ENCODE results near the gene NUCKS1. TPM values are rescaled to one million over a fixed set of nuclear protein-coding genes. Genes with fewer than 3 reads are reported as not detected.

Gene NUCKS1
- total RNA-seq, 1 experiment from 2014 or later, result 237 TPM

DNA sequence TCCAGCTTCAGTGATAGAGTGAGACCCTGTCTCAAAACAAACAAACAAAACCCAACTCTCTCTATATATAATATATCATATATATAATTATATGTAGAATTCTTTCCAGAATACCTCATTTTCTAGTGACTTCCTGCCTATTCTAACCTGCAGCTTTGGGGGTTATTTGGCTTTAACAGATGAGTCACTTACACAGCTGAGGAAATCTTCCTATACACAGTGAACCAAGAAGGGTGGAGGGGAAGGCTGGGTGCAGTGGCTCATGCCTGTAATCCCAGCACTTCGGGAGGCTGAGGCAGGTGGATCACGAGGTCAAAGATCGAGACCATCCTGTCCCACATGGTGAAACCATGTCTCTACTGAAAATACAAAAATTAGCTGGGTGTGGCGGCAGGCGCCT lies 16.1 kb upstream of the NUCKS1 start:
- ATAC-seq, result no peak
- H2AFZ ChIP-seq (ENCODE audit: low read depth, low read length, poor library complexity, severe bottlenecking), result no peak overlapping the region
- H3K9ac ChIP-seq (ENCODE audit: low read length), result no peak overlapping the region
- H3K4me3 ChIP-seq (replicated peaks in 1 of 2; ENCODE audit: low read depth in 1 of 2, low read length in 2 of 2), result no peak overlapping the region
- H3K4me2 ChIP-seq (ENCODE audit: low read length), result no peak overlapping the region
- no peaks in the 10 kb centered on the region for H3K9me3 ChIP-seq (ENCODE audit: control insufficient read depth in 1 of 2, insufficient read depth in 1 of 2, low read depth in 1 of 2, low read length in 2 of 2)
- intact Hi-C loops (cut with micrococcal nuclease), result no loop called here
- ChIA-PET CTCF (no interaction called here), POLR2A (no interaction called here), RAD21 (ENCODE audit: low non-redundant PET in 1 of 2, low total read pairs in 2 of 2, uncharacterized antibody in 2 of 2, unreplicated experiment in 2 of 2) (no interaction called here)
- H3K79me2 ChIP-seq (ENCODE audit: insufficient read depth, low read length), result no peaks in the 10 kb centered on the region
- TF ChIP-seq MAX (IDR thresholded peaks at IDR 0.05), result no peak
- TF ChIP-seq CTCF (IDR thresholded peaks at IDR 0.05 in 2 of 3, conservative IDR thresholded peaks at IDR 0.05 in 1 of 3; ENCODE audit: borderline replicate concordance in 1 of 3, insufficient read depth in 1 of 3, low read depth in 2 of 3, low read length in 2 of 3), result no peak
- TF ChIP-seq ZNF274 (IDR thresholded peaks at IDR 0.05; ENCODE audit: low read depth, low read length), result no peak
- no peak for TF ChIP-seq JUND (IDR thresholded peaks at IDR 0.05)
- no peaks in the 10 kb centered on the region for H3K9me2 ChIP-seq (ENCODE audit: insufficient read depth)
- no peak for DNase-seq (ENCODE audit: low read depth, low spot score)
- no TSS peak for BruUV-seq (replicated peaks)
- no peaks in the 10 kb centered on the region for H3K27me3 ChIP-seq (ENCODE audit: insufficient read depth, low read length)
- H4K20me1 ChIP-seq (ENCODE audit: insufficient read depth), result no peaks in the 10 kb centered on the region
- H3K27ac ChIP-seq (ENCODE audit: low read depth, low read length), result no peak overlapping the region
- no peaks in the 10 kb centered on the region for H3K4me1 ChIP-seq (ENCODE audit: control insufficient read depth in 1 of 2, insufficient read depth in 2 of 2, low read length in 2 of 2)
- peaks cover 0 to 2% of the 10 kb centered on the region in 2 experiments; a peak in 1 of 4 replicates for H3K36me3 ChIP-seq (ENCODE audit: control insufficient read depth in 1 of 2, insufficient read depth in 2 of 2, low read length in 2 of 2)

- POLR2A ChIA-PET, result no interaction called here
- RAD21 ChIA-PET (ENCODE audit: low non-redundant PET in 1 of 2, low total read pairs in 2 of 2, uncharacterized antibody in 2 of 2, unreplicated experiment in 2 of 2), result no interaction called here
- CTCF ChIA-PET, result no interaction called here
- H3K79me2 ChIP-seq (ENCODE audit: insufficient read depth, low read length), result no peaks in the 10 kb centered on the region
- H3K27ac ChIP-seq (ENCODE audit: low read depth, low read length), result no peak overlapping the region
- H2AFZ ChIP-seq (ENCODE audit: low read depth, low read length, poor library complexity, severe bottlenecking), result no peak overlapping the region
- no peaks in the 10 kb centered on the region for H3K36me3 ChIP-seq (ENCODE audit: control insufficient read depth in 1 of 2, insufficient read depth in 2 of 2, low read length in 2 of 2)
- no peak for ATAC-seq
- no peaks in the 10 kb centered on the region for H3K9me3 ChIP-seq (ENCODE audit: control insufficient read depth in 1 of 2, insufficient read depth in 1 of 2, low read depth in 1 of 2, low read length in 2 of 2)
- H3K4me2 ChIP-seq (ENCODE audit: low read length), result no peak overlapping the region
- H3K9me2 ChIP-seq (ENCODE audit: insufficient read depth), result no peaks in the 10 kb centered on the region
- no TSS peak for BruUV-seq (replicated peaks)
- H3K4me3 ChIP-seq (replicated peaks in 1 of 2; ENCODE audit: low read depth in 1 of 2, low read length in 2 of 2), result no peak overlapping the region
- H3K4me1 ChIP-seq (ENCODE audit: control insufficient read depth in 1 of 2, insufficient read depth in 2 of 2, low read length in 2 of 2), result no peaks in the 10 kb centered on the region
- H3K9ac ChIP-seq (ENCODE audit: low read length), result no peak overlapping the region
- H3K27me3 ChIP-seq (ENCODE audit: insufficient read depth, low read length), result no peaks in the 10 kb centered on the region
- H4K20me1 ChIP-seq (ENCODE audit: insufficient read depth), result no peaks in the 10 kb centered on the region
- intact Hi-C loops (cut with micrococcal nuclease), result no loop called here
- DNase-seq (ENCODE audit: low read depth, low spot score), result no peak
- TF ChIP-seq EZH2 (IDR thresholded peaks at IDR 0.05), result no peak
- no peak for TF ChIP-seq ZNF274 (IDR thresholded peaks at IDR 0.05; ENCODE audit: low read depth, low read length)
- no peak for TF ChIP-seq ELF1 (IDR thresholded peaks at IDR 0.05; ENCODE audit: borderline replicate concordance, low read depth)
- no peak for TF ChIP-seq POLR2AphosphoS5 (IDR thresholded peaks at IDR 0.05; ENCODE audit: low read depth, low read length)
- TF ChIP-seq SRF (IDR thresholded peaks at IDR 0.05; ENCODE audit: low read depth), result no peak
- no peak for TF ChIP-seq REST (IDR thresholded peaks at IDR 0.05; ENCODE audit: low read depth)
- no peak for TF ChIP-seq FOSL1 (IDR thresholded peaks at IDR 0.05; ENCODE audit: low read depth)
- no peak for TF ChIP-seq EGR1 (IDR thresholded peaks at IDR 0.05; ENCODE audit: low read depth)
- no peak for TF ChIP-seq SIN3A (IDR thresholded peaks at IDR 0.05; ENCODE audit: low read depth)
- no peak for TF ChIP-seq CEBPB (IDR thresholded peaks at IDR 0.05; ENCODE audit: low read depth)
- TF ChIP-seq SP1 (IDR thresholded peaks at IDR 0.05; ENCODE audit: low read depth), result no peak
- TF ChIP-seq CBX3 (IDR thresholded peaks at IDR 0.05; ENCODE audit: low read depth), result no peak
These were observed 14.6 kb upstream of the NUCKS1 start for GRCh38 chr1:205764578-205764977.
